Esophagus muscularis mucosa (tissue), 4 donors: ENCODE measurements around the gene WDR82.

Source experiments
- EP300 ChIP-seq: sonication (generic); formaldehyde crosslinking; IDR thresholded peaks from one replicate; pipeline ENCODE4 v1.6.1; 2017; ENCODE audit warnings: antibody characterized with exemption
- POLR2A ChIP-seq: fragments of 450-650 bp; IDR thresholded peaks from one replicate; pipeline ENCODE4 v1.6.1; 2017; ENCODE audit warnings: antibody characterized with exemption, moderate library complexity, mild to moderate bottlenecking, low read depth
- TF ChIP-seq, protein P1 (sequence below), 3 experiments: fragments of 200-600 bp in 2 of 3; fragments of 450-650 bp in 1 of 3; sonication (generic) in 2 of 3; IDR thresholded peaks; one replicate each; pipeline ENCODE4 v1.5.1; 2017 to 2019; ENCODE audit warnings: antibody characterized with exemption in 3 of 3, mild to moderate bottlenecking in 2 of 3, moderate library complexity in 1 of 3

DNA sequence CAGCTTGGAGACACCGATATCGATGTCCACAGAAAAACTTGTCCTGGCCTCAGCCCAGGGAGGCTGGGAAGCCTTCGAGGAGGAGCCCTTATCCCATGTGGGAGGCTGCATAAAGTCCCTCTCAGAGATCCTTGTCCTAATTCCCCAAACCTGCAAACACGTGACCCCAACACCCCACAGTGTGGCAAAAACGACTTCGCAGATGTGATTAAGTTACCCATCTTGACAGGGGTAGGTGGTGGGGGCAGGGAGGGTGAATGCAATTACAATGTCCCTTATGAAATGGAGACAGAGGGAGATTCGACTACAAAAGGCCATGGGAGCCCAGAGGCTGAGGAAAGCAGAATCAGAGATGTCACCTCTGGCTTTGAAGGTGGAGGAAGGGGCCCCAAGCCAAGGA lies 50.7 kb downstream of the WDR82 start:
- TF ChIP-seq, protein P1, sequence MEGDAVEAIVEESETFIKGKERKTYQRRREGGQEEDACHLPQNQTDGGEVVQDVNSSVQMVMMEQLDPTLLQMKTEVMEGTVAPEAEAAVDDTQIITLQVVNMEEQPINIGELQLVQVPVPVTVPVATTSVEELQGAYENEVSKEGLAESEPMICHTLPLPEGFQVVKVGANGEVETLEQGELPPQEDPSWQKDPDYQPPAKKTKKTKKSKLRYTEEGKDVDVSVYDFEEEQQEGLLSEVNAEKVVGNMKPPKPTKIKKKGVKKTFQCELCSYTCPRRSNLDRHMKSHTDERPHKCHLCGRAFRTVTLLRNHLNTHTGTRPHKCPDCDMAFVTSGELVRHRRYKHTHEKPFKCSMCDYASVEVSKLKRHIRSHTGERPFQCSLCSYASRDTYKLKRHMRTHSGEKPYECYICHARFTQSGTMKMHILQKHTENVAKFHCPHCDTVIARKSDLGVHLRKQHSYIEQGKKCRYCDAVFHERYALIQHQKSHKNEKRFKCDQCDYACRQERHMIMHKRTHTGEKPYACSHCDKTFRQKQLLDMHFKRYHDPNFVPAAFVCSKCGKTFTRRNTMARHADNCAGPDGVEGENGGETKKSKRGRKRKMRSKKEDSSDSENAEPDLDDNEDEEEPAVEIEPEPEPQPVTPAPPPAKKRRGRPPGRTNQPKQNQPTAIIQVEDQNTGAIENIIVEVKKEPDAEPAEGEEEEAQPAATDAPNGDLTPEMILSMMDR (IDR thresholded peaks at IDR 0.05), result no peak
- TF ChIP-seq EP300 (no peak), POLR2A (no peak)
